ENCODE measurements around the gene KSR2.

Gene KSR2

GRCh38 chr12:117854339-117855012 lies 114.3 kb downstream of the KSR2 start:
- no peak overlapping the region for H3K4me3 ChIP-seq (replicated peaks in 1 of 2; ENCODE audit: low read depth in 2 of 2, low read length in 2 of 2)
- peak; percentile 36 to 58 for DNase-seq (ENCODE audit: low read depth in 2 of 2)
- TF ChIP-seq, protein P1, sequence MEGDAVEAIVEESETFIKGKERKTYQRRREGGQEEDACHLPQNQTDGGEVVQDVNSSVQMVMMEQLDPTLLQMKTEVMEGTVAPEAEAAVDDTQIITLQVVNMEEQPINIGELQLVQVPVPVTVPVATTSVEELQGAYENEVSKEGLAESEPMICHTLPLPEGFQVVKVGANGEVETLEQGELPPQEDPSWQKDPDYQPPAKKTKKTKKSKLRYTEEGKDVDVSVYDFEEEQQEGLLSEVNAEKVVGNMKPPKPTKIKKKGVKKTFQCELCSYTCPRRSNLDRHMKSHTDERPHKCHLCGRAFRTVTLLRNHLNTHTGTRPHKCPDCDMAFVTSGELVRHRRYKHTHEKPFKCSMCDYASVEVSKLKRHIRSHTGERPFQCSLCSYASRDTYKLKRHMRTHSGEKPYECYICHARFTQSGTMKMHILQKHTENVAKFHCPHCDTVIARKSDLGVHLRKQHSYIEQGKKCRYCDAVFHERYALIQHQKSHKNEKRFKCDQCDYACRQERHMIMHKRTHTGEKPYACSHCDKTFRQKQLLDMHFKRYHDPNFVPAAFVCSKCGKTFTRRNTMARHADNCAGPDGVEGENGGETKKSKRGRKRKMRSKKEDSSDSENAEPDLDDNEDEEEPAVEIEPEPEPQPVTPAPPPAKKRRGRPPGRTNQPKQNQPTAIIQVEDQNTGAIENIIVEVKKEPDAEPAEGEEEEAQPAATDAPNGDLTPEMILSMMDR (IDR thresholded peaks at IDR 0.05; ENCODE audit: low read depth, low read length): peak; percentile 76

DNA sequence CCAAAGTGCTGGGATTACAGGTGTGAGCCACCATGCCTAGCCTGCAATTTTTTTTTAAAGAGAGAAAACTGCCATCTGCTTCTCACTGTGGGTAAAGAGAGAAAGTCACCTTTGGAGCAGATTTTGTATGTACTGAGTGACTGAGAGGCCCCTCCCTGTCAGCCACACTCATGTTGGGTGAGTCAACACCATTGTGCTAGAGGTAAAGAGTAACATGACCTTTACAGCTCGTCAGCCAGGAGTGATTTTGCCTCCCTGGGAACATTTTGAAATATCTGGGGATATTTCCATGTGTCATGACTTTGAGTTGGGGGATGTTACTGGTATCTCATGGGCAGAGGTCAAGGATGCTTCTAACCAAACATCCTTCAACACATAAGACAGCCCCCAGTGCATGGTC lies 115.2 kb downstream of the KSR2 start:
- no peak for DNase-seq (ENCODE audit: low read depth in 2 of 2)
- TF ChIP-seq, protein P1 (IDR thresholded peaks at IDR 0.05; ENCODE audit: low read depth, low read length): no peak
- no peak overlapping the region for H3K4me3 ChIP-seq (replicated peaks in 1 of 2; ENCODE audit: low read depth in 2 of 2, low read length in 2 of 2)

- DNase-seq (ENCODE audit: low read depth in 2 of 2): peak; percentile 52 to 56
- no peak overlapping the region for H3K4me3 ChIP-seq (replicated peaks in 1 of 2; ENCODE audit: low read depth in 2 of 2, low read length in 2 of 2)
- TF ChIP-seq, protein P1 (IDR thresholded peaks at IDR 0.05; ENCODE audit: low read depth, low read length): peak; percentile 85
Measured at GRCh38 chr12:117850048-117850447, 118.7 kb downstream of the KSR2 start.

GRCh38 chr12:117847371-117847770 lies 121.4 kb downstream of the KSR2 start:
- no peak overlapping the region for H3K4me3 ChIP-seq (replicated peaks in 1 of 2; ENCODE audit: low read depth in 2 of 2, low read length in 2 of 2)
- no peak for DNase-seq (ENCODE audit: low read depth in 2 of 2)
- TF ChIP-seq, protein P1 (IDR thresholded peaks at IDR 0.05; ENCODE audit: low read depth, low read length): no peak

DNA sequence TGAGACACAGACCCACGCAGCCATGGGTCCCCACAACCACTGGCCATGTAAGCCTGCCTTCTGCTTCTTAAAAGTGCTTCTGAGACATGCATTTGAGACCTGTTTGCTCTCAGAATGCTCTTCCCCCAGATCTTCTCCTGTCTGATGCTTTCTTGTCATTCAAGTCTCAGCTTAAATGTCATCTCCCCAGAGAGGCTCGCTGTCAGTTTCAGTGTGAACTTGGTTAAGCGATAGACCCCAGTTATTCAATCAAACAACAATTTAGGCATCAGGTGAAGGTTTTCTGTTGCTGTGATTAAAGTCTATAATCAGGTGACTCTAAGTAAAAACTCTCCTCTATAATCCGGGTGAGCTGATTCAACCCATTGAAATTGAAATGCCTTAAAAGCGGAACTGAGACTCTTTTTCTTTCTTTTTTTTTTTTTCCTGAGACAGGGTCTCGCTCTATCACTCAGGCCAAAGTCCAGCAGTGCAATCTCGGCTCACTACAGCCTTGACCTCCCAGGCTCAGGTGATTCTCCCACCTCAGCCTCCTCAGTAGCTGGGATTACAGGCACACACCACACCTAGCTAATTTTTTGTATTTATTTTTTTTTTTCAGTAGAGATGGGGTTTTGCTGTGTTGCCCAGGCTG lies 123.4 kb downstream of the KSR2 start:
- no peak overlapping the region for H3K4me3 ChIP-seq (replicated peaks in 1 of 2; ENCODE audit: low read depth in 2 of 2, low read length in 2 of 2)
- TF ChIP-seq, protein P1 (IDR thresholded peaks at IDR 0.05; ENCODE audit: low read depth, low read length): no peak
- DNase-seq (ENCODE audit: low read depth in 2 of 2): no peak

DNA sequence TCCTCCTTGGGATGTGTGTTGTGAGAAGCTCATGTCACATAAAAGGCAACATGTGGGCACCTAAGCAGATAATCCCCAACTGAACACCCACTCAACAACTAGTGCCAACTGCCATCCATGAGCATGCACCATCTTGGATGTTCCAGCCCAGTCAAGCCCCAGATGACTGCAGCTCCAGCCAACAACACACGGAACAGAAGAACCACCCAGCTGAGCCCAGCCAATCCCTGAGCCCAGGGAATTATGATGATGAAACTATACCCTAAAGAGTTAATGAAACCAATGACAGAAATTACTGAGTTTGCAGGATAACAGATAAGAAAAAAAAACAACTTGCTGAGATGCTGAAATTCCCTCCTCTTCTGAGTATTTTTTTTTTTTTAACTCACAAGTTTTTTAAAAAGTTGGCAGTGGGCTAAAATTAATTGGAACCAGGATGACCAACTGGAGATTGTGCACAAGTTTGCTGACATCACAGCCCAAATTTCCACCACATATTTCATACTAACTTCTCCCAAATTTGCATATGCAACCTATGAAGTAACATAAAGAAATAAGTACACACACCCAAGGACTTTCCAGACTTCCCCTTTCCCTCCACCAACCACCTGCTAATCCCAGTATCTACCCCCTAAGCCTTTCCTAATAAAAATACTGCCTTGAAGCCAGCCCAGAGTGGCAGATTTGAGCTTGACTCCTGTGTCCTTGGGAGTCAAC lies 124.5 kb downstream of the KSR2 start:
- DNase-seq (ENCODE audit: low read depth in 2 of 2): no peak
- TF ChIP-seq, protein P1 (IDR thresholded peaks at IDR 0.05; ENCODE audit: low read depth, low read length): no peak
- no peak overlapping the region for H3K4me3 ChIP-seq (replicated peaks in 1 of 2; ENCODE audit: low read depth in 2 of 2, low read length in 2 of 2)
